K562 (cell line): ENCODE results near the gene TRERF1. TPM values are rescaled to one million over a fixed set of nuclear protein-coding genes. Genes with fewer than 3 reads are reported as not detected.

ENCODE experiments used
- ATAC-seq: fragments of 200-7000 bp; cut with Tn5 transposase; 3 replicates; pipeline ENCODE4 v1.9.1; 2020; ENCODE audit warnings: moderate library complexity
- BruUV-seq: library from RNA; stranded (reverse); fragments of 400-500 nt; replicated peaks from 2 replicates; lab custom pipeline; 2021; lab: Mats Ljungman, UMichigan
- CTCF ChIA-PET: fragments of 300-600 bp; formaldehyde crosslinking; extraction: SDS; loops from one replicate; lab custom pipeline; 2021; ENCODE audit warnings: low intra/inter-chr PET ratio; lab: Yijun Ruan, JAX
- POLR2A ChIA-PET: fragments of 300-600, 350-650 bp; sonication (Branson Sonifier 250); formaldehyde crosslinking; extraction: SDS; loops from one replicate; lab custom pipeline; 2021; ENCODE audit warnings: antibody characterized with exemption, inconsistent platforms; lab: Yijun Ruan, JAX
- DNase-seq, 4 experiments: peaks; one replicate each; pipeline versions ENCODE4 v3.0.0 to v3.0.0-alpha.2; 2011 to 2018; ENCODE audit warnings: low spot score in 3 of 4, mixed read lengths in 3 of 4; ENCODE audit errors: extremely low read depth in 1 of 4
- FAIRE-seq: peaks from 2 replicates; lab custom pipeline; 2011; peaks lifted over from hg19 to GRCh38; lab: Jason Lieb, UNC
- H2AFZ ChIP-seq: 2 replicates; pipeline ENCODE4 v1.6.0; 2011; ENCODE audit warnings: low read depth, low read length, control low read depth, inconsistent platforms
- H3K27ac ChIP-seq: fragments of 200-600 bp; 3 replicates; pipeline ENCODE4 v1.8.0; 2011; ENCODE audit warnings: low read depth, mild to moderate bottlenecking, control low read depth, inconsistent platforms, low read length, moderate library complexity, mixed read lengths; ENCODE audit errors: extremely low read depth
- H3K27me3 ChIP-seq, 2 experiments: fragments of 300-600 bp in 1 of 2; 2 replicates in 1 of 2; 3 replicates in 1 of 2; pipeline versions ENCODE4 v1.6.0 to v1.8.0; 2011; ENCODE audit warnings: inconsistent platforms in 2 of 2, low read length in 2 of 2, mild to moderate bottlenecking in 1 of 2, mixed read lengths in 1 of 2, moderate library complexity in 1 of 2; ENCODE audit not compliant: control insufficient read depth in 2 of 2, insufficient read depth in 2 of 2
- H3K36me3 ChIP-seq: fragments of 300-600 bp; 3 replicates; pipeline ENCODE4 v1.8.0; 2011; ENCODE audit warnings: mild to moderate bottlenecking, low read length, inconsistent platforms; ENCODE audit not compliant: control insufficient read depth, insufficient read depth
- H3K4me1 ChIP-seq, 2 experiments: fragments of 200-600 bp in 1 of 2; replicated peaks in 1 of 2; 2 replicates in 1 of 2; 3 replicates in 1 of 2; pipeline versions ENCODE4 v1.5.1 to v1.8.0; 2011; ENCODE audit warnings: inconsistent platforms in 2 of 2, low read length in 2 of 2, mild to moderate bottlenecking in 1 of 2, mixed read lengths in 1 of 2, moderate library complexity in 1 of 2; ENCODE audit not compliant: control insufficient read depth in 2 of 2, insufficient read depth in 2 of 2
- H3K4me2 ChIP-seq: 2 replicates; pipeline ENCODE4 v1.6.1; 2011; ENCODE audit warnings: low read length, control low read depth, inconsistent platforms, mixed read lengths; ENCODE audit not compliant: insufficient read depth
- H3K4me3 ChIP-seq: fragments of 200-600 bp; sonication (generic), shearing (Covaris generic); 2 replicates; pipeline ENCODE4 v1.5.1; 2016; ENCODE audit warnings: control low read depth, inconsistent platforms
- H3K79me2 ChIP-seq: fragments of 200-600 bp; 3 replicates; pipeline ENCODE4 v1.8.0; 2011; ENCODE audit warnings: low read length, inconsistent platforms; ENCODE audit not compliant: control insufficient read depth, insufficient read depth
- H3K9ac ChIP-seq, 2 experiments: 2 replicates each; pipeline versions ENCODE4 v1.6.0 to v1.6.1; 2011; ENCODE audit warnings: low read depth in 2 of 2, low read length in 2 of 2, control low read depth in 1 of 2, inconsistent platforms in 1 of 2, mild to moderate bottlenecking in 1 of 2, mixed read lengths in 1 of 2; ENCODE audit not compliant: insufficient read depth in 1 of 2
- H3K9me1 ChIP-seq: one replicate; pipeline ENCODE4 v1.6.0; 2011; ENCODE audit warnings: inconsistent platforms, mild to moderate bottlenecking, low read length, moderate library complexity; ENCODE audit not compliant: control insufficient read depth, insufficient read depth
- H3K9me3 ChIP-seq: replicated peaks from 2 replicates; pipeline ENCODE4 v1.5.1; 2011; ENCODE audit warnings: low read depth, low read length, inconsistent platforms; ENCODE audit not compliant: control insufficient read depth, insufficient read depth
- H4K20me1 ChIP-seq: replicated peaks from 2 replicates; pipeline ENCODE4 v1.6.1; 2011; ENCODE audit warnings: low read length, inconsistent platforms, mixed read lengths; ENCODE audit not compliant: control insufficient read depth, insufficient read depth
- ARID3B ChIP-seq: fragments of 250-450 bp; sonication (Bioruptor Pico); IDR thresholded peaks from 2 replicates; pipeline ENCODE4 v1.4.0; 2020; ENCODE audit warnings: borderline replicate concordance
- HNRNPH1 ChIP-seq: fragments of 200-400 bp; formaldehyde crosslinking; optimal IDR thresholded peaks from 2 replicates; pipeline ENCODE3; 2017; ENCODE audit warnings: low read depth, mild to moderate bottlenecking, low read length, moderate library complexity
- JUN ChIP-seq, 2 experiments: sonication (generic) in 1 of 2; formaldehyde crosslinking in 1 of 2; IDR thresholded peaks; 2 replicates each; pipeline versions ENCODE4 v1.6.1 to v1.8.0; 2012 to 2022; ENCODE audit warnings: borderline replicate concordance in 2 of 2, mild to moderate bottlenecking in 2 of 2, improper control_type of control experiment in 1 of 2, low read depth in 1 of 2, low read length in 1 of 2, missing genetic modification reagents in 1 of 2
- NFRKB ChIP-seq: fragments of 450-650 bp; IDR thresholded peaks from 2 replicates; pipeline ENCODE4 v1.6.1; 2016; ENCODE audit warnings: low read depth
- PYGO2 ChIP-seq: fragments of 450-650 bp; IDR thresholded peaks from 2 replicates; pipeline ENCODE4 v1.6.1; 2016; ENCODE audit warnings: mild to moderate bottlenecking, missing genetic modification characterization, moderate library complexity, missing compliant biosample characterization
- RBM14 ChIP-seq: fragments of 200-400 bp; formaldehyde crosslinking; IDR thresholded peaks from 2 replicates; pipeline ENCODE4 v1.6.1; 2018; ENCODE audit warnings: low read depth, mild to moderate bottlenecking, low read length, moderate library complexity, borderline replicate concordance; ENCODE audit not compliant: insufficient read depth
- SMARCC2 ChIP-seq: fragments of 450-650 bp; IDR thresholded peaks from 2 replicates; pipeline ENCODE4 v1.6.1; 2017; ENCODE audit warnings: antibody characterized with exemption, moderate library complexity, mild to moderate bottlenecking, low read depth
- TFE3 ChIP-seq: fragments of 450-650 bp; formaldehyde crosslinking; IDR thresholded peaks from 2 replicates; pipeline ENCODE4 v1.4.0; 2020; ENCODE audit warnings: mild to moderate bottlenecking, mixed read lengths
- ZFP36 ChIP-seq: fragments of 150-350 bp; IDR thresholded peaks from 2 replicates; pipeline ENCODE4 v1.6.1; 2018; ENCODE audit warnings: low read length, low read depth; ENCODE audit not compliant: partially characterized antibody
- ZNF146 ChIP-seq: IDR thresholded peaks from one replicate; pipeline ENCODE4 v1.6.1; 2018; ENCODE audit warnings: missing compliant biosample characterization; ENCODE audit not compliant: unreplicated experiment
- ZNF311 ChIP-seq: fragments of 250-450 bp; sonication (Bioruptor Pico); IDR thresholded peaks from 2 replicates; pipeline ENCODE4 v1.4.0; 2020; ENCODE audit warnings: mild to moderate bottlenecking, moderate library complexity
- ZZZ3 ChIP-seq: fragments of 450-650 bp; IDR thresholded peaks from 2 replicates; pipeline ENCODE4 v1.6.1; 2016; ENCODE audit warnings: antibody characterized with exemption, mild to moderate bottlenecking, moderate library complexity
- WGBS: fragments of 100-300 bp; shearing (Covaris generic); methylation state at CpG from one replicate; pipeline ENCODE4 v1.1.6; 2016; ENCODE audit warnings: low coverage, mixed read lengths; ENCODE audit not compliant: insufficient coverage; ENCODE audit errors: missing lambda C conversion rate; 5-methylcytosine and 5-hydroxymethylcytosine counted together
- in situ Hi-C: fragments of 300-500 bp; cut with MboI; formaldehyde crosslinking; loops from 4 replicates; pipeline ENCODE4 v1.15.0; 2018; ENCODE audit warnings: inconsistent platforms, mixed read lengths
- intact Hi-C: fragments of 100-400 bp; cut with micrococcal nuclease; formaldehyde crosslinking; loops from 2 replicates; pipeline ENCODE4 v1.14.2; 2022
- polyA plus RNA-seq, 8 experiments: library from polyadenylated mRNA; depleted of rRNA in 4 of 8; stranded (reverse) in 5 of 8; unstranded in 3 of 8; fragments of >200 nt; fragmentation: Nextera tagmentation in 2 of 8; fragmentation: Illumina TruSeq in 1 of 8; extraction: Ambion mirVana in 2 of 8; extraction: Trizol in 1 of 8; gene quantifications; 2 replicates each; pipeline versions ENCODE4 v1.2.1 to v1.2.3, GENCODE V29; 2011 to 2014; ENCODE audit warnings: inconsistent platforms in 1 of 8, missing spikeins in 1 of 8
- total RNA-seq, 7 experiments: library from RNA; depleted of rRNA in 6 of 7; stranded (reverse); fragments of >200 nt in 6 of 7; fragmentation: Illumina TruSeq in 2 of 7; extraction: Trizol in 2 of 7; gene quantifications; 2 replicates each; pipeline versions ENCODE4 v1.2.1 to v1.2.3, GENCODE V29; 2011 to 2021; ENCODE audit warnings: low replicate concordance in 1 of 7

TRERF1 gene
- total and polyA plus RNA-seq, 9 of the 15 experiments (the other 6 are each of a cell fraction or from before 2014, with no cell fraction given), result 0.04 to 0.20 (median 0.07) TPM; not detected in 3

- Histone ChIP-seq H3K79me2 (no peaks in the 10 kb centered on the region), H2AFZ (no peak overlapping the region), H3K27ac (no peak overlapping the region), H3K27me3 (peaks cover 35 to 37% of the 10 kb centered on the region in 2 experiments), H3K36me3 (no peaks in the 10 kb centered on the region), H3K9me1 (no peaks in the 10 kb centered on the region)
- no TSS peak for BruUV-seq
- no peak for DNase-seq
- POLR2A ChIA-PET, result interaction anchor here (1.1 kb wide), 1 partner anchor 9 kb away, joined by 5 read pairs; no protein-coding TSS in a partner anchor
- in situ Hi-C loops, result no loop called here
- FAIRE-seq, result no peak
- WGBS, result 3% methylated on average over 2 of the region's 2 CpGs
- TF ChIP-seq SMARCC2 (no peak), HNRNPH1 (no peak), ZFP36 (no peak), PYGO2 (tag) (no peak), ZZZ3 (no peak), JUN (IDR thresholded peaks at IDR 0.05; ENCODE audit: borderline replicate concordance, low read depth, low read length) (no peak), JUN (CRISPR knock-in tag; IDR thresholded peaks at IDR 0.05; ENCODE audit: borderline replicate concordance) (no peak), RBM14 (no peak), ZNF311 (CRISPR knock-in tag) (no peak), ARID3B (CRISPR knock-in tag) (no peak), ZNF146 (CRISPR knock-in tag) (no peak), TFE3 (CRISPR knock-in tag) (no peak), NFRKB (no peak)
- TF ChIP-seq, all 486 proteins: peak for 0
- intact Hi-C loops, result no loop called here
- H3K9ac ChIP-seq, result no peak overlapping the region
- no peak for ATAC-seq
- H4K20me1 ChIP-seq, result no peaks in the 10 kb centered on the region
- CTCF ChIA-PET, result no interaction called here
- no peaks in the 10 kb centered on the region for H3K9me3 ChIP-seq
- no peak overlapping the region for H3K4me2 ChIP-seq
- H3K4me1 ChIP-seq, result no peaks in the 10 kb centered on the region
- no peak overlapping the region for H3K4me3 ChIP-seq
Measured at GRCh38 chr6:42326248-42326647, 125.5 kb downstream of the TRERF1 start.
